ENCODE data around the gene KCNE4.

The KCNE4 gene, protein sequence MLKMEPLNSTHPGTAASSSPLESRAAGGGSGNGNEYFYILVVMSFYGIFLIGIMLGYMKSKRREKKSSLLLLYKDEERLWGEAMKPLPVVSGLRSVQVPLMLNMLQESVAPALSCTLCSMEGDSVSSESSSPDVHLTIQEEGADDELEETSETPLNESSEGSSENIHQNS

DNA sequence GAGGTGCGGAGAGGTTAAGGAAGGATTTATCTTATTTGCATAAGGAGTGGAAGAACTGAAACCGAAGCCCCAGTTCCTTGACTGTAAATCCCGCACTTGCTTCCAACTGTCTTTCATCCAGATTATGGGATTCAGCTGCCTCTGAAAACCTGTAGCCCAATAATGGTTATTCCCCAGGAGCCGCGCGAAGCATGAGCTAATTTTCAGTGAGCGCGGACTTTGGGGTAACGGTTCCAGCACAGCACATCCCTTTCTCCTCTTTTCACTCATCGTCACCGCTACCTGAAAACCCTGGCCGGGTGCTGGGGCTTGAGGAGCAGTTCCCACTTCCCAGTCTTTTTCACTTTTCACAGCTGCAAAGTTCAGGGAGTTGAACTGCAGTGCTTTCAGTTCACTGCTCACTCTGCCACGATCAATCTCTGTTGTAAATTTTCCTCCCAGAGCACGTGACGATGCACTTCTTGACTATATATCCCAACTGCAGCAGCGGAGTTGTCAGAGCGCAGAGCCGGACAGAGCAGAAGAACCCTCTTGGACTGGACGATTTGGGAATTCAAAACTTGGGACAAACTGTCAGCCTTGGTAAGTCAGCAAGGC lies at the start of gene KCNE4:
Gene KCNE4 (plus strand): TSS at position 498 of the 597 bp plus-strand sequence. CDS start 641 bp downstream, outside the sequence.
- no peak for FAIRE-seq

DNA sequence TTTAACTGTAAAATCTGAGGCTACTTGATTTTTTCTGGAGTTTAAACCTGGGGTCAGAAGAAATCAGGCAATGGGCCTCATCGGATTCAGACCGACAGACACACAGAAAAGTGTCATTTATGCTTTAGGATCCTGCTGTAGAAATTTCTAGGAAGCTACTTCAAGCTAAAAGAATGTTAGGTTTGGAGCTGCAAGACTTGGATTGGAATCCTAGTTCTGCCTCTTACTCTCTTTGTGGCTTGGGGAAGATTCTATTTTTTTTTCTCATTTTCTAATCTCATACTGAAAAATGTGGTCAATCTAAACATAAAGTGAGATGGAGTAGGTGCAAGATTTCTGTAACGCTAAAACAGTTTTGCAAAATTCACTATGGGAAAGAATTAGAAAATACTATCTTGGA lies 48.8 kb upstream of the KCNE4 start:
- FAIRE-seq, result no peak

DNA sequence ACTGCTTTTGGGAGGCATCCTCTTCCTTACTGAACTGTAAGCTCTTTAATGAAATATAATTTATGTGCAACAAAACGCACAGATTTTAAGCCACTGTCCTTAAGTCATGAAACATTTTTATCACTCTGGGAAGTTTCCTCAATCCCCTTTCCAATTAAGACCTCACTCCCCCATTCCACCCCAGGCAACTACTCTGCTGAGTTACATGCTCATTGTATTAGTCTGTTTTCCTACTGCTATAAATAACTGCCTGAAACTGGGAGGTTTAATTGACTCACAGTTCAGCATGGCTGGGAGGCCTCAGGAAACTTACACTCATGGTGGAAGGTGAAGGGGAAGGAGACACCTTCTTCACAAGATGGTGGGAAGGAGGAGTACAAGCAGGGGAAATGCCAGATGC lies 46.5 kb upstream of the KCNE4 start:
- FAIRE-seq, result no peak

DNA sequence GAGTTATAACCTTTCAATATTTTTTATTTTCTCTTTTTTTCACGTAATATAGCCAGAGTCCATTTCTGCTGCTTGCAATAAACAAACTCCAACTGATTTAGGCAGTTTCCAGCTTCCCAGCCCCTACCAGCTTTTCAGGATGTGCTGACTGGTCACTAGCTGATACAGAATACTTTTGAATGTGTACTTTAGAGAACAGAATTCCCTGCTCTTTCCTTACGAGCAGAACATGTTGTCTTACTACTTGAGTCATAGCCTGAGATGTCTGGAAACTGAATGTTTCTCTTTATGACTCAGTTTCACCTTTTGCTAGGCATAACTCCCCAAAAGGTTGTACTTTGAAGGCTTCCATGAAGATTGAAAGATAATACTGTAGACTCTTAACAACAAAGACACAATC lies 44.5 kb upstream of the KCNE4 start:
- peak; percentile 5 for FAIRE-seq

DNA sequence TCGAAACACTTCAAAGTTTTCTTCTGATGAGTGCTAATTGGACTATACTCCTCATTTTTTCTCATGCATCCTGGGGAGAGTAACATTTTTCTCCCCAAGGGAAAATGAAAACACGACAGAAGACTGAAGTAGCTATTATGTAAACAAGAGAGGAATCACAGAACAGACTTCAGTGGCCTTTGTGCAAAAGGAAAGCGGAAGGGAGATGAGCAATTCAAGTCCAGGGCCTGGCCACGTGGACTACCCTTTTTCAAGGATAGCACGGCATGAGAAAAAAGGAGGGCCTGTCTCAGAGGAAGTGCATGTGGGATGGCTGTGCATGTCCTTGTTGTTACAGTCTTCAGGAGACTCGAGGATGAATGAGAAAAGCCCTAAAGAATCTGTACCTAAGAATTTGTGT lies 43.8 kb upstream of the KCNE4 start:
- FAIRE-seq, result no peak

DNA sequence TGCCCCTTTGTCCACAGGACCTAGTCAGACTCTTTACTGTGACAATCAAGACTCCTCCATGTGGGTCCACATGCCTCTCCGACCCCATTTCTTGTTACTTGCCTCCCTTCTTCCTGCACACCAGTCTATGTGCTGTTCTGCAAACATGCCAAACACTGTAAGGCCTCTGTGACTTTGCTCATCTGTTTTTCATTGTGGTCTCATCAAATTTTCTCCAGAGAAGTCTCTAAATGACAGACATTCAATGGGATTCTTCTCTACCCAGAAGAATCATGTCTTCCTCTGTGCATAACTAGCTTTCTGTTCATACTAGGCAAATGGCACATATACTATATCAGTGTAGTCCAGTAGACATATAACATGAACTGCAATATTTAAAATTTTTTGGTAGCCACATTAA lies 43.0 kb upstream of the KCNE4 start:
- no peak for FAIRE-seq

DNA sequence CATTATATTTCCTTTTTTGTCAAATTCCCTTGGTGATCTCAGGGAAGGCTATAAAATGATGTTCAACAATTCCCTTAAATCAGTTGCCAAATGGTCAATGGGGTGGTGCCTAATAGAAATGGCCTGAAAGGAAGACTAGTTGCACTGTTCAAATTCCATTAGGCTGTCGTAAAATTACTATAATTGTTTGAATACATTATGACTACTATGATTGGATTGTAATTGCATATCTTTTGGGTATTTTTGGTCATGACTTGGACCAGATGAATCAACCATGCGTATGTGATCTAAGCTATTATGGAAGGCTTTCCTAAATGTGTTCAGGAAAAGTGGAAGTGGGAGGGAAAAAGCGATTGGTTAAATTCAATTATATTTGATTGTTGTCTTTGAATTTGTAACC lies 41.3 kb upstream of the KCNE4 start:
- no peak for FAIRE-seq

DNA sequence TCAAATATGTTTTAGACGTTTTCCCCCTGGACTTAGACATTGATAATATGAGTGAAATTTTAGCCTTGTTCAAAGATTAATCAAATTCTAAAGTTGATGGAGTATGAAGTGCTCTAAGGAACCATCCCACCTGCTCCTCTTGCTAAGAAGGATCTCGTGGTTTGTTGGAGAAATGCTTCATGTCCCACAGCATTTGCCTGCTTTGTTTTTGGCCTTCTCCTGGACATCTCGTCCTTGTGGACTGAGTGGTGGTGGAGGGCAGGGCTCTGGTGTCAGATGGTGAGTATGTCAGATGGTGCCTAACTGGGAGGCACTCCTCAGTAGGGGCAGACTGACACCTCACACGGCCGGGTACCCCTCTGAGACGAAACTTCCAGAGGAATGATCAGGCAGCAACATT lies 39.7 kb upstream of the KCNE4 start:
- no peak for FAIRE-seq

DNA sequence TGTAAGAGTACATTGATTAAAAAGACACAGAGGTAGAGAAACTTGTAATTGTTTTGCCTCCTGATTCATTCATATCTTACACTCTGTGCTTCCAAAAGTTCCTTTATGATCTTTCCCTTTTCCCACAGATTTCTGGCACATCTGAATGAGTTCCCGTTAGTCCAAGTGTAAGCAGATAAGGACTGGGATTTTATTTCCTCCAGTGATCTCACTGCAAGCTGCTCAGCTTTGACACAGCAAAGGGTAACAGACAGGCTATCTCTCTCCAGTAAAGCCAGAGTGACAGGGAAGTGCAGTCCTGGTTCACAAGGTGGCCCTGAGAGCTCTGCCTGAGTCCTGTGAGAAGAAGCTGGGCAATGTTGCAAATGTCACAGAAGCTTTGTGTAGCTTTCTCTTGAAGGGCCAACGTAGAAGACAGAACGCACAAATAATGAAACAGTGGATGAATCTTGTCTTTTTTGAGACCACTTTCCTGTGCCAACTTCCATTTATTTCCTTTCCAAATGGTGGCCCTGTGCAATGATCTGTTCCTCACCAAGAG lies 32.5 kb upstream of the KCNE4 start:
- FAIRE-seq, result no peak

DNA sequence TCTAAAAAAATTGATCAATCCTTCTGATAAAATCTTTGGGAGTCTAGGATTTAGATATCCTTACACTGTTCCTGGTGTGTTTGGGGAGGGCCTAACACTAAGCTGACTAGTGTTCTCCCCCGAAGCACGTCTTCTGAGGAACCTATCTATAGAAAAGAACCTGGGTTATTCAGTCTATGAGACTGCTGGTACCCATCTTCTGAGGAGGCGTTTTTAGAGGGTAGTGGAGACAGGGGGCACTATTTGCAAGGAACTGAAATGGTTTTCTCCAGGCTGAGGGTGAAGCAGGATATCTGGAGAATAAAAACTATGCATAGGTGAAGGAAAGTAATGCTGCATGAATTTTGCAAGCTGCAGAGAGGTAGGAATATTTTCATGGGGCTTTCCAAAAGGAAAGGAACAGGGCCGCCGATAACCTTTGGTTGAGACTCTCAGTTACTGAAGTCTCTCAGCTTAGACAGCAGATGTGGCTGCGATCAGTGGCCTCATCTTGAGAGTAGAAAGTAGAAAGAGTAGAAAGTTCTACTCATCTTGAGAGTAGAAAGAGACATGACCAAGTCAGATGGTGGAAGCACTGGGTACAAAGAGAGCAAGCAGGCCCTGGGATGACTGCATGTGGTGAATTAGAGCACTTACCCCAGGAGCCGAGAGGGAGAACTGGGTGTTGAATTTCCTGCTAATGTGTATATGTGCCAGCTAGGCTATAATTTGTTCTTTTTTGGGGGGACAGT lies 31.8 kb upstream of the KCNE4 start:
- FAIRE-seq, result no peak

DNA sequence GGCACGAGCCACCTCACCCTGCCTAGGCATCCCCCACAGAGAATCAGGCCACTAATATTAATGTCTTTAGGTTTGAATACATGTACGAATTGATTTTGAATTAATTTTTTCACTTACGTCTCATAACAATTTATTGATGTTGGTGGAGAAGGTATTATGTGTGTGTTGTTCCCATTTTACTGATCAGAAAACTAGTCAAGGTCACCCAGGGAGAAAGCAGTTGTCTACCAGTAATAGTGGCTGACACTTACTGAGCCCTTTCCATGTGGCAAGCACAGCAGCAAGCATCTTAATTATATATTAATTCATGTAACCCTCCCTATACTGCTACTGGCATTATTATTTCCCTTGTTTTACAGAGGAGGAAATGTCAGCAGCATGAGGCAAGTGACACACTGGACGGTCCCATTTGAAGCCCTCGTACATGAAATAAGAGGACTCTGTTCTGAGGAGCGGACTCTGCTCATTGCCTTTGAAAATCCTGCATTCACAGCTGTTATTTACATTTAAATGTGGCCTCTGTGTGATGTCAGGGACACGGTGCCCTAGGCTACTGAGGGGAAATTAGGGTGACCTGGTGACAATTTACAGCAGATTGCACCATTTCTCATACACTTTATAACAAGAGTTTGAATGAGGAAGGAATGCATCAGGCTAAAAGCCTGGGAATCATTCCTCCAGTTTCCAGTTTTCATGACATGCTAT lies 30.9 kb upstream of the KCNE4 start:
- no peak for FAIRE-seq

DNA sequence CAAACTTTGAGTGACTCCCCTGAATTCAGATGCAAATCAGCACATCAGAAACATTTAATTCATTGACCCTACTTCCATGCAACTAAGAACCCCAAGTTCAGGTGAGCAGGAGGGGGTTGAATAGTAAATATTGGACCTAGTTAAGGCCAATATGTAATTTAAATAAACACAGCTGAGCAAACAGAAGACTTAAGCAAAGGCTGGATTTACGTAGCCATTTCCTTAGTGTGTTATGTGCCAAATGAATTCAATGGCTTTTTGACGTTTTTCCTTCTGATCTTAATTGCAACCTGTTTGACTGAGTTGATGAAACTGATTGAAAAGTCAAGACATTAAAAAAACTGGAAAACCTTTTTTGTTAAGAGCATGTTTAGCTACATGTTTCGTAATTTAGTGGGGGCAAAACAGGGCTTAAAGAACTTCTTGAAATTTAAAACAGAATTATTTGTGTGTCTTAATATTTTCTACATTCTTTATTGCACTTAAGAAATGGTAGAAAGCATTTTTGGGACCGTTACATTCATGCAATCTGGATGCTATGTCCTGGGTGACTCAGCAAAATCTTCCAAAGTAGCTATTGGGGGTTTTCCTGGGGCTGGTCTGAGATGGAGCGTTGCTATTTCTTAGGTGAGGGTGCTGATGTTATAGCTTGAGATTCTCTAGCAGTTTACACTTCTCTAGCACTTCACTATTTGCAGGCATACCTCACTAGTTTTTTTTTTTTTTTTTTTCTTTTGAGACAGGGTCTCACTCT lies 25.5 kb upstream of the KCNE4 start:
- peak; percentile 95 for FAIRE-seq

DNA sequence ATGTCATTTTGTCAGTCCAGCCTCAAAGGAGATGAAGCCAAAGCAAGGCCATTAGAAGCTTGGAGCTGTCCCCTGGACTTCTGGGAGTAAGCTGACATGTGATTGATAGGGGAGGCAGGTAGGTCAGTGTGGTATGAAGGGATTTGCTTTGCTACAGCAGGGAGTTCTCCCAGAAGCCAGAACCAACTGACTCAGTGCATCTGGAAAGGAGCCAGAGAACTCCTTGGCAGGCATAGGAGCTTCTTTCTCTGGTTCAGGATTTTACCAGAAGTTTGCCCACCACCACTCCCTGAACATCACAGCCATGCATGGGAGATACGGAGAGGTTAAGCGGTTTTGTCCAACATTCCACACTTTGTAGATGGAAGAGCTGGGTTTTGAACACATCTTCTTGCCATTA lies 24.5 kb upstream of the KCNE4 start:
- no peak for FAIRE-seq

DNA sequence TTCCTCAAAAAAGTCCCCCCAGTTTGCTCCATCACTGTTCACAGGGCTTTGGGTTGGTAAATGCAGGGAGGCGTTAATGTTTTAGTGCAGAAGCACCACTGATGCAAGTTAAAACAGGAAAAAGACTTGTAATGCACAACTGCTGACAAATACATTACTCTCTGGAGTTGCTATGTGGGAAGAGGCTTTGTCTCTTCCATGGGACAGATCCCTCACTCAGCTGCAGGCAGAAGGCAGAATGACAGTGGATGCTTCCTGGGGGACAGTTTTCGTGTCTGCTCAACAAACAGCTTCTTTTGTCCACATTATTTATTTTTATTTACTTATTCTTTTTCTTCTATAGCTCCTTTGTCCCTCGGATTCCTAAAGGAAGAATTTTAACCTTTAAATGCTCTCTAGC lies 22.7 kb upstream of the KCNE4 start:
- FAIRE-seq, result no peak

DNA sequence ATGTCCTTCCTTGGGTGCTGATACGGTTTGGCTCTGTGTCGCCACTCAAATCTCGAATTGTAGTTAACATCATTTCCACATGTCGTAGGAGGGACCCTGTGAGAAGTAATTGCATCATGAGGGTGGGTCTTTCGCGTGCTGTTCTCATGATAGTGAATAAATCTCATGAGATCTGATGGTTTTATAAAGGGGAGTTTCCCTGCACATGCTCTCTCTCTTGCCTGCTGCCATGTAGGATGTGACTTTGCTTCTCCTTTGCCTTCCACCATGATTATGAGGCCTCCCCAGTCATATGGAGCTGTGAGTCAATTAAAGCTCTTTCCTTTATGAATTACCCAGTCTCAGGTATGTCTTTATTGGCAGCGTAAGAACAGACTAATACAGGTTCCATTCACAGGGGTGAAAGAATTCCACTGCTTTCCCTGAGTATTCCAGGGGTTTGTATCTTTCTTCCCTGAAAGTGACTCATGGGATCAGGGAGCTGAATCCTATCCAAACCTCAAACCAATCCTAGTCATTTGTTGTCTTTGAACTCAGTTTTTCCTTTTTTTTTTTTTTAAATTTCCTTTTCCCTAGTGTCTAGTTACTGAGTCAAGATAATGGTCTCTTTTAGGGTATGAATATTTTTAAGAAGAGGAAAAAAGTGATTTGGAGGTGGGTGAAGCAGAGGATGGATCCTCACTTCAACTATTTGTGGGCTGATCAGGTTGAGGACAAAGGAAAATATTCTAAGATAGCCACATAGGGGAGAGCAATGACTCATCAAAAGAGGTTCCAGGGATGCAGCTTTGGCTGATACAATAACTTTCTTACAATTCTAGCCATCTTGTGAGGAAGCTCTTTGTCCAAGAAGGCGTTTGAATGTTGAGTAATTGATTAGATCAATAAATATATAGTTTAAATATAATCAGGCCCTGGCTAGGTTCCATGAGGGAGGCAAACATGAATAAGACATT lies 19.5 kb upstream of the KCNE4 start:
- no peak for FAIRE-seq

DNA sequence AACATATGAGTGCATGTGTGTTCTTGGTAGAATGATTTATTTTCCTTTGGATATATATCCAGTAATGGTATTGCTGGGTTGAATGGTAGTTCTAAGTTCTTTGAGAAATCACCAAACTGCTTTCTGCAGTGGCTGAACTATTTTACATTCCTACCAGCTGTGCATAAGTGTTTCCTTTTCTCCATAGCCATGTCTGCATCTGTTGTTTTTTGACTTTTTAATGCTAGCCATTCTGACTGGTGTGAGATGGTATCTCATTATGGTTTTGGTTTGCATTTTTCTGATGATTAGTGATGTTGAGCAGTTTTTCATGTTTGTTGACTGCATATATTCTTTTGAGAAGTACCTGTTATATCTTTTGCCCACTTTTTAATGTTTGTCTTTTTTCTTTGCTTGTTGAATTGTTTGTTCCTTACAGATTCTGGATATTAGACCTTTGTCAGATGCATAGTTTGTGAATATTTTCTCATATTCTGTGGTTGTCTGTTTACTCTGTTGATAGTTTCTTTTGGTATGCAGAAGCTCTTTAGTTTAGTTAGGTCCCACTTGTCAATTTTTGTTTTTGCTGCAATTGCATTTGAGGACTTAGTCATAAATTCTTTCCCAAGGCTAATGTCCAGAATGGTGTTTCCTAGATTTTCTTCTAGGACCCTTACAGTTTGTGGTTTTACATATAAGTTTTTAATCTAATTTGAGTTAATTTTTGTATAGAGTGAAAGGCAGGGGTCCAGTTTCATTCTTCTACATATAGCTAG lies 17.6 kb upstream of the KCNE4 start:
- FAIRE-seq, result peak; percentile 55

DNA sequence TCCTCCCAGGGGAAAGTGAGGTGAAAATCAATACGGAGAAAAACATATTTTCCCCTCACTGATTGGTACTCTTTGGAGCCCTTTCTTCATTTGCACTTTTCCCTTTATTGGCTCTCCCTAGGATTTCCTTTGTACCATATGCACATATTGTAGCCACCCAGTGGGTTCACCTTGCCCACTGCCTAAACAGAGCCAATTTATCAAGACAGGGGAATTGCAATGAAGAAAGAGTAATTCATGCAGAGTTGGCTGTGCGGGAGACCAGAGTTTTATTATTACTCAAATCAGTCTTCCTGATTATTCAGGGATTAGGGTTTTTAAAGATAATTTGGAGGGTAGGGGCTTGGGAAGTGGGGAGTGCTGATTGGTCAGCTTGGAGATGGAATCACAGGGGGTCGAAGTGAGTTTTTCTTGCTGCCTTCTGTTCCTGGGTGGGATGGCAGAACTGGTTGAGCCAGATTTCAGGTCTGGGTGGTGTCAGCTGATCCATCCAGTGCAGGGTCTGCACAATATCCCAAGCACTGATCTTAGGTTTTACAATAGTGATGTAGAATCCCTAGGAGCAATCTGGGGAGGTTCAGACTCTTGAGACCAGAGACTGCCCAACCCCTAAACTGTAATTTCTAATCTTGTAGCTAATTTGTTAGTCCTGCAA lies 15.1 kb upstream of the KCNE4 start:
- FAIRE-seq, result no peak

DNA sequence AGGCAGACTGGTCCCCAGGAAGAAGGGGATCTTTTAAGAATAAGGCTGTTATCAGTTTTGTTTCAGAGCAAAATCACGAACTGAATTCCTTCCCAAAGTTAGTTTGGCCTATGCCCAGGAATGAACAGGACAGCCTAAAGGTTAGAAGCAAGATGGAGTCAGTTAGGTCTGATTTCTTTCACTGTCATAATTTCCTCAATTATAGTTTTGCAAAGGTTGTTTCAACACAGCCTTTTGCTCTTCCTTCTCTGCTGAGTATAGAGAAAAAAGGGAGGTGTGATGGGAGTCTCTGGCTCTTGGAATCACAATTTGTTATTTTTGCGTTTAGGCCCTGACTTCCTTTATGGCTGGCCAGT lies 14.6 kb upstream of the KCNE4 start:
- no peak for FAIRE-seq

DNA sequence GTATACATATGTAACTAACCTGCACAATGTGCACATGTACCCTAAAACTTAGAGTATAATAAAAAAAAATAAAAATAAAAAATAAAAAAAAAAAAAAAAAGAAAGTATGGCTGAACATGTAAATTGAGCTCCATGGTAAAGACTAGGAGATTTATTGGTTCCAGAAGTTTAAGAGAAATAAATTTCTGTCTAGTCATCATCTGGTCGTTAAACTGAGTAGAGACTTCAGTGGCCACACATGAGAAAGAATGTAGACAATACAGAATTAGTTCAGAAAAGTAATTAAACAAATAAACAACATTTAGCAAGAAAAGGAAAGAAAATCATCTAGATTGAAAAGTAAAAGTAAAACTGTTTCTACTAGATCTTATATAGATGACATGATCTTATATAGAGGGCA lies 12.4 kb upstream of the KCNE4 start:
- no peak for FAIRE-seq

DNA sequence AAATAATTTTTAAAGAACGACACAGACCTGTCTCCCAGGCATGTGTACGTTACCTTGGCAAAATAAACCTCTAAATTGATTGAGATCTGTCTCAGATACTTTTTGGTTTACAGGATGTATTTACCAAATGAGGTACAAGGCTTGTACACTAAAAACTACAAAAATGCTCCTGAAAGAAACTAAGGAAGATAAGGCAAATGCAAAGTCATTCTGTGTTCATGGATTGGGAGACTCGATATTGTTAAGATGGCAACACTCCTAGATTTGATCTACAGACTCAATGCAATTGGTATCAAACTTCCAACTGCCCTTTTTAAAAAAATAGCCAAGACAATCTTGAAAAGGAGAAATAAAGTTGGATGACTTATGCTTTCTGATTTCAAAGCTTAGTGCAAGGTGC lies 11.5 kb upstream of the KCNE4 start:
- no peak for FAIRE-seq
